GM21529 (cell line): ENCODE data around the gene ADCY9.
"Not testable (repeated sequence)": the region's sequence is repeated elsewhere in the genome, so short reads cannot be mapped to it uniquely, and the experiment has no call there.

ENCODE experiments used
- ATAC-seq: cut with Tn5 transposase; IDR thresholded peaks from one replicate; pipeline ENCODE4 v1.9.1; 2021; ENCODE audit not compliant: unreplicated experiment

Gene ADCY9

DNA sequence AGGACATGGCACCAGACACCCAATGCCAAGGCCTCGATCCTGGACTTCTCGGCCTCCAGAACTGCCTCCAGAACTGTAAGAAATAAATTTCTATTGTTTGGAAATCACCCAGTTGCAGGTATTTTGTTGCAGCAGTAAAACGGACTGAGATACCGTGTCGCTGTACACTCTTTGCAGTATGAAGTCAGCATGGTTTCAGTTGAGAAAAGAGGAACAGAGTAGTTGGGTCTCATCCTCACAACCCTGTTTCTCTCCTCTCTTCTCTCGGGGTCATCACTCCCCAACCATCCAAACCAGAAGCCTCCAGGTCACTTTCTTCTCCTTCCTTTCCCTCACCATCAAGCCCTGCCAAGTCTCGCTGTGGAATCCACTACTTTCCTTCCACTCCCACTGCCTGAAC, 77.8 kb downstream of the ADCY9 start:
- ATAC-seq, result no peak

- ATAC-seq, result not testable (repeated sequence)
Measured at GRCh38 chr16:4036952-4037351, 79.3 kb downstream of the ADCY9 start.

DNA sequence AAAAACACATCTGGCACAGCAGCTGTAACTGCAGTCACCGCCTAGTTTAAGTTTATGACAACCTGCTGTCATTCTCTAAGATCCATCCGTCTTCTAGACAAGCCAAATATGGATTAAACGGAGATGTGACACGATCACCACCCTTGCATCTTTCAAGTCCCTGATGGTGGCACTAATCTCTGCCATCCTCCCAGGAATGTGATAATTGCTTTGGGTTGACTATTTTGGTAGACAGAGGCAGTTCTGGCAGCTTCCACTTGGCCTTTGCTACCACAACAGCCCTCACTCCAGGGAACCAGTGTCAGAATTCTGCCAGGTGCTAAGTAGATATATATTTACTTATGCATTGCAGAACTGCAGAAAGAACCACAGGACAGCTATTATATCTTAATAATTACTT, 81.3 kb downstream of the ADCY9 start:
- ATAC-seq, result no peak

- no peak for ATAC-seq
Measured at GRCh38 chr16:4033951-4034350, 82.3 kb downstream of the ADCY9 start.

DNA sequence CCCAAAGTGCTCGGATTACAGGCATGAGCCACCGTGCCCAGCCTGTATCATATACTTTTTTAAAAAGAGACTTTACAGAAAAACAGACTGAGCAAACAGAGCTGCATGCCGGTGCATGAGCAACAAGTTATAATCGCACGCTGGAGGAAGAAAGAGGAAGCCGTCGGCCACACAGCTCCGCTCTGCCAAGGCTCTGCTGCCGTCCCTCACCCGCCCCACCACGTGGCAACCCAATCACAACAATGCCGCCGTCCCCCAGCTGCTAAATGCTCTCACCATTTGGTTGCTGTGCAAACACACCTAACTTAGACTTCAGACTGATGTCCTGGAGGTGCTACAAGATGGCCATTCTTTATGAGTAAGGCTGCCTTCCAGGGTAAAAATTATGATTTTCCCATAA, 83.5 kb downstream of the ADCY9 start:
- no peak for ATAC-seq

DNA sequence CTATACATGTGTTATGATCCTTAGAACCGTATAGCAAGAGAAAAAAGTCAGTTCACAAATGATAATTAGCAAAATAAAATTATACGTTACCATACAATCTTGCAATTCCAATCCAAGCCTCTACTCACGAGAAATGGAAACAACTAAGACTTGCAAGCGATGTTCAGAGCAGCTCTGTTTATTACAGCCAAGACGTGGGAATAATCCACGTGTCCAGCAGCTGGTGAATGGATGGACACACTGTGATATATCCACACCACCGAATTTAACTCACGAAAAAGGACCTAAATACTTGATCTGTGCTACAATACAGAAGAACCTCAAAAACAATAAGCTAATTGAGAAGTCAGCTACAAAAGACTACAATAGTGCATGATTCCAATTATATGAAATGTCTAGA, 88.1 kb downstream of the ADCY9 start:
- no peak for ATAC-seq

DNA sequence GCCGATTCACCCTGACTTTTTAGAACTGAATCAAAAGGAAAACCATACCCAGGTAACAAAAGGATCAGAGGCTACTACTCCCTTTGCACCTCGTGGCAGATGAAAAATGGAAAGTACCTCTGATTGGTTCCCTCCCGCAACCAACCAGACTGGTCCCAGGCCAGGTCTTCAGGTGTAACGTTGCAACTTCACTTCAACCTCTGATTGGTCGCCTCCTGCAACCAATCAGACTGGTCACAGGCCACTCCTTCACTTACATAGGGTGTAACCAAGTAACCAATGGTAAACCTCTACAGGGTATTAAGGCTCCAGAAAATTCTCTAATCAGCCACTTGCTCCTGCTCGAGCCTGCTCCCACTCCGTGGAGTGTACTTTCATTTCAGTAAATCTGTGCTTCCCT, 89.4 kb downstream of the ADCY9 start:
- no peak for ATAC-seq

- no peak for ATAC-seq
Measured at GRCh38 chr16:4025428-4025827, 90.8 kb downstream of the ADCY9 start.

DNA sequence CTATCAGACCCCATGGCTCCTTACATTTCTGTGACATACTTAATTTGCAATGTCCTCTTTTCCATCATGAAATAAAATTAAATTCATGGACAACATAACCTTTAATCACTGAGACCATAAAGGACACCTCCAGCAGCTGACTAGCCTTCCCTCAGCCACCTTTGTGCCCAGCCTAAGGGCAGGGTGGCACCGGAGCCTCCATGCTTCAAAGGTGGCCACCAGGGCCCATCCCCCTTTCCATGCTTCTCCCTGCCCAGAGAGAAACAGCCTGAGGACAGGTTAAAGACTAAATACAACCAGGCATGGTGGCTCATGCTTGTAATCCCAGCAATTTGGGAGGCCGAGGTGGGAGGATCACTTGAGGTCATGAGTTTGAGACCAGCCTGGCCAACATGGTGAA, 94.3 kb downstream of the ADCY9 start:
- no peak for ATAC-seq

GRCh38 chr16:4021070-4021779, 95.0 kb downstream of the ADCY9 start:
- no peak for ATAC-seq

DNA sequence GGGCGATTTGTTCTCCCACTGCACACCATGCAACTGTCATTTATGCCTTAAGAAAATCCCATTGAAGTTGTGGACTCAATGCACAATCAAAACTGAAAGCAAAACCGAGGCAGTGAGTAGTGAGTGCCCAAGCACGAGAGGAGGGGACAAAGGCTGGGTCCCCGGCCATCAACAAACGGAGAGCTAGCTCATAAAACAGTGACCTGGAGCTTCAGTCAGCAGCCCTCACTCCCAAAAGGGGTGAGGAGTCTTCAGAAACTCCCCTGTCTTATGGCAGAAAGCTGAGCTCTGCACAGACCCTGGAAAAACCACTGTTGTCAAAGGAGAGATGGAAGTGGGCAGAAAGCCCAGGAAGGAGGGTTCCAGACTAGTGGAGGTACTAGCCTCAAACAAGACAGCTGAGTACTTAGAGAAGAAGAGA, 96.9 kb downstream of the ADCY9 start:
- ATAC-seq, result no peak

GRCh38 chr16:4018391-4018790, 97.9 kb downstream of the ADCY9 start:
- no peak for ATAC-seq

- ATAC-seq, result no peak
Measured at GRCh38 chr16:4017807-4018206, 98.4 kb downstream of the ADCY9 start.

DNA sequence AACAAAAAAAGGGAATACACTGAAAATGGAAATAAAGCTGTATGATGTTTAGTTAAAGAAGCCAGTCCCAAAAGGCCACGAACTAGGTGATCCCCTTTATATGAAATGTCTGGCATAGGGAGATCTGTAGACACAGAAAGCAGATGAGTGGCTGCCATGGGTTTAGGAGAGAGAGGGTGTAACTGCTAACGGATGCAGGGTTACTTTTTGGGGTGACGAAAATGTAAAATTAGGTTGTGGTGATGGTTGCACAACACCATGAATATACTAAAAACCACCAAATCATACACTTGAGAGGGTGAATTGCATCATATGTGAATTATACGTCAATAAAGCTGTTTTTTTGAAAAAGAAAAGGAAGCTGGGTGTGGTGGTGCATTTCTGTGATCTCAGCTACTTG, 99.6 kb downstream of the ADCY9 start:
- ATAC-seq, result no peak

DNA sequence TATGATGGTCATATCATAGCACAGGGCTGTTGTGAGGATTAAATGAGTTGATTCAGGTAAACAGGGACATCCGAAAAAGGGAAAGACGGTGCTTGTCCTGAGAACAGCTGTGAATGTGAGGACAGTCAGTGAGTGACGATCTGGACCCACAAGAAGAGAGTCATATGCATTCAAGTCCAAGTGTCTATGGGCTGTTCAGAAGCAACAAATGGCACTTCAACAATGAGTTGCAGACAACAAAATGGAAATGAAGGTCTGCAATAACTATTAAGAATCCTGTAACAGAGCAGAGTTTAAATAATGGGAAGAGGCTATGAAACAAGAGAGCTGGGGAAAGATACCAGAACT, 100.3 kb downstream of the ADCY9 start:
- no peak for ATAC-seq

GRCh38 chr16:4015275-4016004, 100.8 kb downstream of the ADCY9 start:
- no peak for ATAC-seq

DNA sequence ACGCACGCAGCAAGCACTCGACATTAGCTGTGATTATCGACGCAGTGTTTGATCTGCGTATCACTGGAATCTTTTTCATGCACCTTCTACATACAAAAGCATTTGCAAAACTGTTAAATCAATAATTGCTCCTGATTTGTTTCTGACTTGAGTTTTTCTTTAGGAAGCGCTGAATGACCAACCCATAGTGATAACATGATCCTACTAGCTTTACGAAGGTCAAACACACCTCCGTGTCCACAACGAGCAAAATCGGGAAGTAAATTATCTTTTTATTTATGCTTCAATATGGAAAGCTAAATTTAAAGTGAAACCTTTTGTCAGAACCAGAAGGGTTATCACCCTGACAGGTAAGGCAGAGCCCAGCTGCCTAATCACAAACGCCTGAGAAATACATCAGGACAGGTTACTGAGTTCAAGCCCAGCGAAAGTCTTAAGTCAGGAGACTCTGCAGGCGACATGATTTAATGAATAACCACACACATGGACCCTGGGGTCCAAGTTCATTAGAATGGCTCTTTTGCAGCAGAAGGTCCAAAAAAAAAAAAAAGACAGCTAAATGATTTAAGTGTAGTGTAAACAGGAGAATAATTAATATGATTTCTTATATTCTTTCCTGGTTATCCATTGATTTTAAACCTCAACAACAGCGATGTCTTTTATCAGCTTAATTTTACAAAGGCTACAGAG, 104.2 kb downstream of the ADCY9 start:
- ATAC-seq, result no peak

- no peak for ATAC-seq
Measured at GRCh38 chr16:4011225-4011939, 104.9 kb downstream of the ADCY9 start.

DNA sequence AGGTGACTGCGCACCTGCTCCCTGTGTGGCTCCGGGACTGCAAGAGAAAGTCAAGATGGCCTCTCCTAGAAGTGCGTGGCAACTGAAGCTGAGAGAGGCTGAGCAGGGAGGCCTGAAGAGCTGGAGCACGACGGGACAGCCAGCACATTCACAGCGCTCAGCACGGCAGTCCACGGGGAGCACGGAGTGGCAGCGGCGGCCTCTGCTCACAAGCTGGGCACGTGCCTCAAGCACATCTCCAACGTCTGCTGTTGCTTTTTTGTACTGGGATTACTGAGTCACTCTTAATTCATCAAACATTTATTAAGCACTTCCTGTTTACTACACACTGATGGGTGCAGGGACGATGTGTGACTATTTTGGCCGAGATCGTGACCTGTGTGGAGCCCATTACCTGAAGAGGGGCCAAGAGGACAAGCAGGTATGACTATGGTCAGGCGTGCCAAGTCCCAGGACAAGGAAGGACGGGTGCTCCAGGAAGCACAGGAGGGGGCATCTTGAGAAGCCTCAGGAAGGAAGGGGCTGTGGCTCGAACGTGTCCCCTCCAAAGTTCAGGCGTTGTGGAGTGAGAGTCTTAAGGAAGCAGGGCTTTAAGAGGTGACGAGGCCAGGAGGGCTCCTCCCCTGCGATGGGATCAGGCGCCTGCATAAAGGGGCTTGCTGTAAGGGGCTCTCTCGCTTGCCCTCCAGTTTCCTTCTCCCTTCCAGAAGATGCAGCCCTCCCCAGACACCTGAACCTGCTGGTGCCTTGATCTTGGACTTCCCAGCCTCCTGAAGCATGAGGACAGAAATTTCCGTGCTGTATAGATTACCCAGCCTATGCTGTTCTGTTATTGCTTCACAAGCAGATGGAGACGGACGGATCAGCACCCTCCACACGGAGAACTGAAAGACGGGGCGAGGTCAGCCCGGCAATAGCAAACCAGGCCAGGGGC, 105.8 kb downstream of the ADCY9 start:
- no peak for ATAC-seq

GRCh38 chr16:4009177-4009576, 107.1 kb downstream of the ADCY9 start:
- no peak for ATAC-seq

DNA sequence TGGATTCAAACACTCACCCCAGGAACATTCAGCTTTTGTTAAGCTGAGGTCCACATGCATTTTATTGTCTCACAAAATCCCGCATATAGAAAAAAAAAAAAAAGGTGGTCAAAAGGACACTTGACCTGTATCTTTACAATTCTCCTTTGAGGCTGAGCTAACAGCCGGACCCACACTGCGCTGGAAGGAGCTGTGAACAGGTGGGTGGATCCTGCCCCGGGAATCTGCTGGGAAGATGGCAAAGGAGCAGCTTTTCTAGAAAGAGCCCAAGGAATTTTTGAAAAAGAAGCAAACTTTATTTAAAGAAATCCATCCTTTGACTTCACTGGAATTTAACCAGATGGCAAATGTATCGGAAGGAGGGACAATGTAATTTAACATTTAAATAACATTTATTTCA, 108.1 kb downstream of the ADCY9 start:
- no peak for ATAC-seq
